LNCaP clone FGC (cell line): ENCODE results near the gene USP50.

Experiments
- DNase-seq: peaks from one replicate; pipeline ENCODE4 v3.0.0-alpha.2; 2011; ENCODE audit warnings: low read depth
- H3K4me3 ChIP-seq: 2 replicates; pipeline ENCODE4 v1.5.1; 2011; ENCODE audit warnings: mild to moderate bottlenecking, low read depth, low read length, control low read depth
- TF ChIP-seq, protein P1 (sequence below): IDR thresholded peaks from 2 replicates; pipeline ENCODE4 v1.5.1; 2012; ENCODE audit warnings: mild to moderate bottlenecking; ENCODE audit not compliant: control insufficient read depth, insufficient read depth; ENCODE audit errors: extremely low read depth

USP50 gene

DNA sequence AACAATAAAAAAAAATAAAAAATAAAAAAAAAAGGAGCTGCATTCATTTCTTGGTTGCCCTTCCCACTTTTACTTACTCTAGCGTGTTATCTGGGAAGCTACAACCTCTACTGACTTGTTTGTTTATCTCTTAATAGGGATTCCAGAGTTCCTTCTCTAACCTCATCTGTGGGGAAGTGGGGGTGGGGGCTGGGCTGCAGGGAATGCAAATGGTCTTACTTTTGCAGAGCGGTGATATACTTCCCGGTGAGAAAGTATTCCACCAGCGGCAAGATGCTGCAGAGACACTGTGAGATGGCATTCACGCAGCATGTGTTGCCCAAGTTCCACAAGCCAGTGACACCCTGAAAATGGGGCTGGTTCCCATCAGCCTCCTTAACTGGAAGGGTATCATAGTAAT lies 2.1 kb downstream of the USP50 start:
- DNase-seq = no peak
- H3K4me3 ChIP-seq = no peak overlapping the region
- TF ChIP-seq, protein P1, sequence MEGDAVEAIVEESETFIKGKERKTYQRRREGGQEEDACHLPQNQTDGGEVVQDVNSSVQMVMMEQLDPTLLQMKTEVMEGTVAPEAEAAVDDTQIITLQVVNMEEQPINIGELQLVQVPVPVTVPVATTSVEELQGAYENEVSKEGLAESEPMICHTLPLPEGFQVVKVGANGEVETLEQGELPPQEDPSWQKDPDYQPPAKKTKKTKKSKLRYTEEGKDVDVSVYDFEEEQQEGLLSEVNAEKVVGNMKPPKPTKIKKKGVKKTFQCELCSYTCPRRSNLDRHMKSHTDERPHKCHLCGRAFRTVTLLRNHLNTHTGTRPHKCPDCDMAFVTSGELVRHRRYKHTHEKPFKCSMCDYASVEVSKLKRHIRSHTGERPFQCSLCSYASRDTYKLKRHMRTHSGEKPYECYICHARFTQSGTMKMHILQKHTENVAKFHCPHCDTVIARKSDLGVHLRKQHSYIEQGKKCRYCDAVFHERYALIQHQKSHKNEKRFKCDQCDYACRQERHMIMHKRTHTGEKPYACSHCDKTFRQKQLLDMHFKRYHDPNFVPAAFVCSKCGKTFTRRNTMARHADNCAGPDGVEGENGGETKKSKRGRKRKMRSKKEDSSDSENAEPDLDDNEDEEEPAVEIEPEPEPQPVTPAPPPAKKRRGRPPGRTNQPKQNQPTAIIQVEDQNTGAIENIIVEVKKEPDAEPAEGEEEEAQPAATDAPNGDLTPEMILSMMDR = no peak

GRCh38 chr15:50543556-50543955 lies 2.9 kb downstream of the USP50 start:
- TF ChIP-seq, protein P1 = no peak
- no peak for DNase-seq
- no peak overlapping the region for H3K4me3 ChIP-seq

DNA sequence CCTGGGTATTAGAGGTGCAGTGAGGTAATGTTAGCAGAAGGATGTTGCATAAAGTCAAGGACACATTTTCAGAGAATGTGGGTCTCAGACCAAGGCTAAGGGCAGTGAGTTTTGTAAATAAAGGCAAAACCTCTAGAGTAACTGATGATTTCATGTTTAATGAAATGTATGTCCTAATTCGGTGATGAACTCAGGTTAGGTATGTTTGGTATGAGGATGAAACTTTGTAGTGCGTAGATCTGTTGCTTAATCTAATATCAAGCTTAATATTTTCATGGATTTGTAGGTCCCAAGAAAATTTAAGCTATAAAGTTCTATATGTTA lies 3.6 kb downstream of the USP50 start:
- no peak overlapping the region for H3K4me3 ChIP-seq
- TF ChIP-seq, protein P1 = no peak
- DNase-seq = no peak

GRCh38 chr15:50531766-50532165 lies 14.7 kb downstream of the USP50 start:
- DNase-seq = no peak
- TF ChIP-seq, protein P1 = no peak
- H3K4me3 ChIP-seq = no peak overlapping the region

DNA sequence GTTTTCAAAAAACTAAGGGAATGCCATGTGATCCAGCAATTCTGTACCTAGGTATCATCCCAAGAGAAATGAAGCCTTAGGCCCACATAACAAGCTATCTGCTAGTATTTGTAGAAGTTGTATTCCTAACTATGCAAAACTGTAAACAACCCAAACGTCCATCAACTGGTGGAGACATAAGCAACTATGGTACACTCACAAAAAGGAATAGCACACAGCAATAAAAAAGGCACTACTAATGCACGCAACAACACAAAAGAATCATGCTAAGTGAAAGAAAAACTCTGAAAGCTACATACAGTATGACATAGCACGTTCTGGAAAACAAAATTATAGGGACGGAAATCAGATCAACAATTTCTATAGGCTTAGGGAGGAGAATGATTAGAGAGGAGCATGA lies 15.3 kb downstream of the USP50 start:
- TF ChIP-seq, protein P1 = no peak
- DNase-seq = no peak
- no peak overlapping the region for H3K4me3 ChIP-seq

GRCh38 chr15:50523851-50524251 lies 22.6 kb downstream of the USP50 start:
- H3K4me3 ChIP-seq = no peak overlapping the region
- peak; percentile 95 for DNase-seq
- TF ChIP-seq, protein P1 = no peak

- no peak for DNase-seq
- H3K4me3 ChIP-seq = no peak overlapping the region
- TF ChIP-seq, protein P1 = no peak
Observed at GRCh38 chr15:50519740-50520425, 26.6 kb downstream of the USP50 start.
